Stomach (tissue), 9 donors: ENCODE results near the gene SLC25A40. TPM values are rescaled to one million over a fixed set of nuclear protein-coding genes. Genes with fewer than 3 reads are reported as not detected.
"Not testable (repeated sequence)": the region's sequence is repeated elsewhere in the genome, so short reads cannot be mapped to it uniquely, and the experiment has no call there.

ENCODE experiments used
- DNase-seq, 2 donors: peaks; one replicate each; pipeline versions ENCODE4 v3.0.0 to v3.0.0-alpha.2; 2013 to 2019
- H3K27ac ChIP-seq, 5 donors: fragments of 200-600 bp in 4 of 5; sonication (generic) in 4 of 5; one replicate each; pipeline ENCODE4 v1.5.1; 2013 to 2019; ENCODE audit warnings: mild to moderate bottlenecking in 1 of 5, moderate library complexity in 1 of 5
- H3K27me3 ChIP-seq, 3 donors: fragments of 200-600 bp; sonication (generic); one replicate each; pipeline ENCODE4 v1.5.1; 2017 to 2019; ENCODE audit warnings: mixed run types in 1 of 3
- H3K36me3 ChIP-seq, 4 donors: fragments of 200-600 bp; sonication (generic); 1 replicate in 3 of 4; 2 replicates in 1 of 4; pipeline ENCODE4 v1.5.1; 2016 to 2019
- H3K4me1 ChIP-seq, 4 donors: fragments of 200-600 bp; sonication (generic); one replicate each; pipeline ENCODE4 v1.5.1; 2016 to 2019
- H3K4me3 ChIP-seq, 4 donors: fragments of 200-600 bp; sonication (generic) in 3 of 4; one replicate each; pipeline ENCODE4 v1.5.1; 2016 to 2019; ENCODE audit warnings: mild to moderate bottlenecking in 1 of 4
- H3K9me3 ChIP-seq, 4 donors: fragments of 200-600 bp; sonication (generic); one replicate each; pipeline ENCODE4 v1.5.1; 2016 to 2019
- CTCF ChIP-seq, 7 experiments: fragments of 450-650 bp in 4 of 7; fragments of 200-600 bp in 3 of 7; sonication (generic) in 3 of 7; IDR thresholded peaks; one replicate each; pipeline ENCODE4 v1.5.1; 2016 to 2019; ENCODE audit warnings: antibody characterized with exemption in 7 of 7, control low read depth in 2 of 7, mild to moderate bottlenecking in 1 of 7
- EP300 ChIP-seq: sonication (generic); formaldehyde crosslinking; IDR thresholded peaks from one replicate; pipeline ENCODE4 v1.6.1; 2017; ENCODE audit warnings: antibody characterized with exemption
- POLR2A ChIP-seq, 4 donors: fragments of 450-650 bp; IDR thresholded peaks; one replicate each; pipeline ENCODE4 v1.6.1; 2016; ENCODE audit warnings: antibody characterized with exemption in 4 of 4, control low read depth in 2 of 4, mild to moderate bottlenecking in 1 of 4, moderate library complexity in 1 of 4
- POLR2AphosphoS5 ChIP-seq, 3 donors: sonication (generic); formaldehyde crosslinking; IDR thresholded peaks; one replicate each; pipeline ENCODE4 v1.6.1; 2016; ENCODE audit warnings: antibody characterized with exemption in 3 of 3
- WGBS, 5 donors: extraction: QIAGEN DNeasy Blood & Tissue Kit in 3 of 5; methylation state at CpG; one replicate each; pipeline versions ENCODE4 v1.1.5 to v1.1.7; 2013 to 2018; 5-methylcytosine and 5-hydroxymethylcytosine counted together
- intact Hi-C: fragments of 100-400 bp; cut with DNase I; formaldehyde crosslinking; loops from one replicate; pipeline ENCODE4 v1.15.1; 2023; ENCODE audit warnings: low total_unique reads
- polyA plus RNA-seq, 3 donors: library from polyadenylated mRNA; stranded (reverse); fragments of 200-250 nt; gene quantifications; one replicate each; pipeline ENCODE4 v1.2.3, GENCODE V29; 2013
- total RNA-seq, 5 donors: library from RNA; depleted of rRNA; stranded (reverse); fragments of >200 nt; gene quantifications; one replicate each; pipeline versions ENCODE4 v1.1.0 to v1.2.3, GENCODE V29; 2014 to 2016
- donor health status: healthy with polysubstance abuse.
- donor health status: Bipolar disorder and iron deficiency.
- donor health status: healthy.

Gene SLC25A40
- total and polyA plus RNA-seq, 8 donors = 3.5 to 22.0 (median 8.1) TPM; not detected in 1

GRCh38 chr7:87919875-87920274, 43.7 kb upstream of the SLC25A40 start:
- intact Hi-C loops = no loop called here
- Histone ChIP-seq H3K27me3 (no peaks in the 10 kb centered on the region), H3K36me3 (no peaks in the 10 kb centered on the region), H3K9me3 (no peaks in the 10 kb centered on the region), H3K4me3 (no peak overlapping the region), H3K4me1 (no peaks in the 10 kb centered on the region), H3K27ac (no peak overlapping the region)
- TF ChIP-seq CTCF (IDR thresholded peaks at IDR 0.05) = no peak
- no peak for TF ChIP-seq POLR2AphosphoS5 (IDR thresholded peaks at IDR 0.05)
- no peak for TF ChIP-seq POLR2A (IDR thresholded peaks at IDR 0.05)
- no peak for TF ChIP-seq EP300
- 88 to 95% (median 90%) methylated on average over 4 to 6 of the region's 6 CpGs for WGBS, 5 donors
- DNase-seq = no peak

GRCh38 chr7:87918740-87919139, 42.6 kb upstream of the SLC25A40 start:
- 63 to 76% (median 66%) methylated on average over 1 of the region's 1 CpG for WGBS, 5 donors
- Histone ChIP-seq H3K4me1 (no peaks in the 10 kb centered on the region), H3K36me3 (no peaks in the 10 kb centered on the region), H3K9me3 (no peaks in the 10 kb centered on the region), H3K27me3 (no peaks in the 10 kb centered on the region), H3K27ac (no peak overlapping the region), H3K4me3 (no peak overlapping the region)
- no peak for DNase-seq
- no peak for TF ChIP-seq POLR2A (IDR thresholded peaks at IDR 0.05)
- no peak for TF ChIP-seq POLR2AphosphoS5 (IDR thresholded peaks at IDR 0.05)
- no peak for TF ChIP-seq EP300
- TF ChIP-seq CTCF (IDR thresholded peaks at IDR 0.05) = no peak
- intact Hi-C loops = no loop called here

DNA sequence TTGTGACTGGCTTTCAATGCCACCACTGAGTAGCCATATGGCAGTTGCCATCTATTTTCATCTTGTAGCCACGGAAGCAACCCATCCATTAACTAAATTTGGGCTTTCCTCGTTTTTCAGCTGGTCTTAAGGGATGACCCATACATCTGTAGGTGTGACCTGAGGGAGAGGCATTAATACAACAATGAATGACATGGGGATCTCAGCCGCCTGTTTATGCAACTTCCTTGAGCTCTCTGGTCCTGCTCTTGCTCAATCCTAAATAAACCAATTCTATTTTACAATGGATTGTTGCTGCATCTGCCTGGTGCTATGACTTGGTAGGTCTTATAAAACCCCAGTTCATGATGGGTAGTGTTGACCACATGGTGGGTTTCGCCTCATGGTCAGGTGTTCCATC, 36.0 kb upstream of the SLC25A40 start:
- 86 to 88% (median 88%) methylated on average over 4 of the region's 4 CpGs for WGBS, 5 donors
- no peak for DNase-seq
- intact Hi-C loops = no loop called here
- Histone ChIP-seq H3K4me3 (no peak overlapping the region), H3K9me3 (no peaks in the 10 kb centered on the region), H3K36me3 (no peaks in the 10 kb centered on the region), H3K4me1 (no peaks in the 10 kb centered on the region), H3K27ac (no peak overlapping the region), H3K27me3 (no peaks in the 10 kb centered on the region)
- TF ChIP-seq POLR2A (IDR thresholded peaks at IDR 0.05) (no peak), EP300 (no peak), CTCF (IDR thresholded peaks at IDR 0.05) (no peak)

DNA sequence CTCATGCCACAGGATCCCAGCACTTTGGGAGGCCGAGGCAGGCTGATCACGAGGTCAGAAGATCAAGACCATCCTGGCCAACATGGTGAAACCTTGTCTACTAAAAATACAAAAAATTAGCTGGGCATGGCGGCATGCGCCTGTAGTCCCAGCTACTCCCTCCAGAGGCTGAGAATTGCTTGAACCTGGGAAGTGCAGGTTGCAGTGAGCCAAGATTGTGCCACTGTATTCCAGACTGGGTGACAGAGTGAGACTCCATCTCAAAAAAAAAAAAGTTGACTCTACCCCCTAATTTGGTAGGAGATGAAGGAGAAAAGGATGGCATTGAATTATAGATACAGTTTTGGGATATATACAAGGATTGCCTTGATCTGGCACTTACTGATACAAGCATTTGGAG, 32.7 kb upstream of the SLC25A40 start:
- H3K36me3 ChIP-seq = peaks cover 0 to 18% (median 11%) of the 10 kb centered on the region in 4 donors
- H3K4me3 ChIP-seq, H3K9me3 ChIP-seq, DNase-seq, H3K27me3 ChIP-seq, H3K27ac ChIP-seq, intact Hi-C loops, H3K4me1 ChIP-seq: not testable (repeated sequence)
- WGBS, 5 donors = 96 to 100% (median 99%) methylated on average over 4 of the region's 4 CpGs

GRCh38 chr7:87907136-87907906, 31.2 kb upstream of the SLC25A40 start:
- H3K4me3 ChIP-seq, H3K9me3 ChIP-seq, H3K27me3 ChIP-seq, DNase-seq, intact Hi-C loops, H3K27ac ChIP-seq, H3K4me1 ChIP-seq: not testable (repeated sequence)
- peaks cover 0 to 24% (median 17%) of the 10 kb centered on the region in 4 donors for H3K36me3 ChIP-seq
- WGBS, 5 donors = 87 to 97% (median 96%) methylated on average over 3 of the region's 3 CpGs
